ENCODE data around the gene SELENOO.
A peak's percentile ranks its signal among the peaks of the same experiment; 100 is the strongest.

SELENOO gene

GRCh38 chr22:50238755-50239154 is 37.9 kb downstream of the SELENOO start:
- no peak for DNase-seq (ENCODE audit: low read depth in 2 of 2)

GRCh38 chr22:50242406-50242949 is 41.7 kb downstream of the SELENOO start:
- no peak for DNase-seq (ENCODE audit: low read depth in 2 of 2)

- DNase-seq (ENCODE audit: low read depth in 2 of 2) = no peak
Measured at GRCh38 chr22:50243685-50244419, 43.0 kb downstream of the SELENOO start.

GRCh38 chr22:50244420-50245213 is 43.8 kb downstream of the SELENOO start, which contains the start of gene TUBGCP6:
TSS of gene TUBGCP6 (minus strand) at chr22:50245023. CDS start at chr22:50244459, 564 bp downstream.
- peak; percentile 61 to 87 for DNase-seq (ENCODE audit: low read depth in 2 of 2)

DNA sequence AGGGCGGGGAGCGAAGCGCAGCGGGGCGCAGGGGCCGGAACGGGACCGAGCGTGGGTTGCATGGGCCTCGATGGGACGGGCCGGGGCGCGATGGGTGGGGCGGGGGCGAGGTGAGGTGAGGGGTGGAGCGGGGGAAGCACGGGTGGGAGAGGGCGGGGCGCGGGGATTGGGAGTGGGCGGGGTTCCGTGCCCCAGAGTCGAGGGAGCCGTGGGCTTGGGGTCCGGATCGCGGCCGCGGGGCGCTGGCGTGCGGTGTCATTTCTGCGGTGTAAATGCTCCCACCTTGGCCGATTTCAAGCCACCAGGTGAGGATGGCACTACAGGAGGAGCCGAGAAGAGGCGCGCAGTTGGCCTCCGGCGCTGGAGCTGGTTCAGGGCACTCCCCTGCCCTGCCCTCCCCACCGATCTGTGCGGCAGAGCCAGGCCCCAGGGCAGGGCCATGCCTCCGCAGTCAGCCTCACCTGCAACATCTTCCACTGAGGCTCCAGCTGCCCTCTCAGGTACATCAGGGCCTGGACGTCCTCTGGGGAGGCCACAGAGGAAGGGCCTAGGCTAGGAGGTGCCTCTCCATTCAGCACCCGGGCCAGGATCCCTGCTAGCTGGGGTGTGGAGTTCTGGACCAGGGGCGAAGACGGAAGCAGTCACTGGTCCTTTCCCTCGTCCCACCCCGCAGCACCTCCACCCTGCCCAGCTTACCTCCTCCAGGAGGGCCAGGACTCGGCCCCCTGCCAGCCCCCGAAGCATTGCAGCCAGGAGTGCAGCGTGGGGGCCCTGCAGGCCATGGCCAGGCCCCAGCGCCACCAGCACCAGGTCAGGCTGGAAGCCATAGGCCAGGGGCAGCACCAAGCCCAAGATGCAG is 44.6 kb downstream of the SELENOO start:
- peak in 1 of 2 donors; percentile 29 for DNase-seq (ENCODE audit: low read depth in 2 of 2)

- DNase-seq (ENCODE audit: low read depth in 2 of 2) = no peak
Measured at GRCh38 chr22:50246242-50247175, 45.7 kb downstream of the SELENOO start.

GRCh38 chr22:50247748-50248147 is 46.9 kb downstream of the SELENOO start:
- no peak for DNase-seq (ENCODE audit: low read depth in 2 of 2)

- no peak for DNase-seq (ENCODE audit: low read depth in 2 of 2)
Measured at GRCh38 chr22:50248196-50249081, 47.6 kb downstream of the SELENOO start.

DNA sequence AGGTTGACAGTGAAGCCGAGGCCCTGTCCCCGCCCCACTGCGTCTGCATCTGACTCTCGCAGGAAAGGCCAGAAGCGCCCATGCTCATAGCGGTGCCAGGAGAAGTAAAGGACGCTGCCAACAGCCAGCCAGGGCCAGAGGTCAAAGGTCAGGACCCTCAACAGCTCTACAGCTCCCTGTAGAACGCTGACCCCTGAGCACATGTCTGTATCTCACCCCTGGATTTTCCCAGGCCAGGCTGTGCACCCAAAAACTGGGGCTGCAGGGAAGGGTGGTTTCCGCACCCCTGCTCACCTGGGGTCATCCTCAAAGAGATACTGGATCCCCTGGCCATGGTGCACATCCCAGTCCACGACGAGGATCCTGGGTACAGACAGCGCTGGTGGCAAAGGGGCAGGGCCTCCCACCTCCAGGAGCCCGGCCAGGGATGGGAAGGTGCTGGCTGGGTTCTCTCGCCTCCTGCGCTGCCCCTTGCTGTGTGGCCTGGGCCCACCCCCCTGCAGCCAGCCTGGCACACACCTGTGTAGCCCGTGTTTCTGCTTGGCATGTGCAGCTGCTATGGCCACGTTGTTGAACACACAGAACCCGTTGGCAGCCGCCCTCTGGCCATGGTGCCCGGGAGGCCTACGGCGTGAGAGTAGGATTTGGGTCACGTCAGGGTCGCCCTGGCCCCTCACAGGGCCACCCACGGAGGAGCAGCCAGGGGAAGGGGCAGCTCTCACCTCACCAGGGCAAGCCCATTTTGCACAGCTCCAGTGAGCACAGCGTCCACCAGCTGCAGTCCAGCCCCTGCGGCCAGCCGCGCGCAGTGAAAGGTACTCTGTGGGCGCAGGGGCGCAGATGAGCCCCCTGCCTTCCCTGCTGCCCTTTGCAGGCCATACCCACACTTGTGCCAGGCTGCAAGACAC is 48.8 kb downstream of the SELENOO start:
- no peak for DNase-seq (ENCODE audit: low read depth in 2 of 2)

- DNase-seq (ENCODE audit: low read depth in 2 of 2) = no peak
Measured at GRCh38 chr22:50250249-50250554, 49.4 kb downstream of the SELENOO start.

- DNase-seq (ENCODE audit: low read depth in 2 of 2) = peak; percentile 50 to 58
Measured at GRCh38 chr22:50250555-50251476, 50.0 kb downstream of the SELENOO start, which contains the start of gene HDAC10. TSS of gene HDAC10 (minus strand) at chr22:50251265. CDS start at chr22:50251032, 233 bp downstream.

DNA sequence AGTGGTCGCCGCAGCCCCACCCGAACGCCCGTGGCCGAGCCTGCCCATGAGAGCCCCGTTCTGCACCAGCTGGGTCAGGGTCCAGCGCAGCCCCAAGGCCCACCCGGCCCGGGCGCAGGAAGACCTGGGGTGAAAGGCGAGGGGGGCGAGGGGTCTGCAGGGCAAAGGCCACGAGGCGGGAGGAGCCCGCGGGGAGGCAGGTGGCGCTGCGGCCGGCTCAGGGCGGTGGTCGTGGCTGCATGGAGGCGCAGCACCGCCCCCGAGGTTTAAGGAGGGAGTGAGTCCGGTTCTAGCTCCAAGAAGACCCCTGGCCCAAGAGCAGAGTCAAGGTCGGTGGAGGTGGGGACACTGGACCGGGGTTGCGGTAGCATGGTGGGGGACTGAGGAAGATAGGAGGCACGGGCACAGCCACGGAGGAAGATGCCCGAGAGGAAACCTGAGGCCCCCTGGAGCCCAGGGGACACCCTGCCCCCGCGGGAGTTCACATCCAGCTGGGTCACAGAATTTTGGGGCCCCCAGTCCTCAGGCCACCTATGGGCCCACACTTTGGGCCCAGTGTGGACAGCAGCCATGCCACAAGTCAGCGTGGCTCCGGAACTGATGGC is 50.8 kb downstream of the SELENOO start:
- DNase-seq (ENCODE audit: low read depth in 2 of 2) = no peak

- peak; percentile 42 to 51 for DNase-seq (ENCODE audit: low read depth in 2 of 2)
Measured at GRCh38 chr22:50252082-50253045, 51.6 kb downstream of the SELENOO start.

- no peak for DNase-seq (ENCODE audit: low read depth in 2 of 2)
Measured at GRCh38 chr22:50253046-50253915, 52.5 kb downstream of the SELENOO start.

GRCh38 chr22:50253941-50254340 is 53.1 kb downstream of the SELENOO start:
- no peak for DNase-seq (ENCODE audit: low read depth in 2 of 2)
